Posterior vena cava (tissue), 2 donors: ENCODE results near the gene KIF17. TPM values are rescaled to one million over a fixed set of nuclear protein-coding genes. Genes with fewer than 3 reads are reported as not detected.
"Not testable (repeated sequence)": the region's sequence is repeated elsewhere in the genome, so short reads cannot be mapped to it uniquely, and the experiment has no call there.

ENCODE experiments used
- DNase-seq: peaks from one replicate; pipeline ENCODE4 v3.0.0-alpha.2; 2020; ENCODE audit warnings: low spot score
- intact Hi-C, 2 donors: fragments of 100-400 bp; cut with DNase I; formaldehyde crosslinking; loops; one replicate each; pipeline versions ENCODE4 v1.14.1 to v1.14.2; 2022 to 2023
- total RNA-seq, 2 donors: library from RNA; stranded (reverse); fragmentation: NEBNext Ultra II Directional; extraction: Animal tissue kit (Norgen Biotek cat#: 25700); gene quantifications; one replicate each; pipeline ENCODE4 v1.2.1, GENCODE V29; 2021
- donor health status: DM: yes; HTN: yes; CAD: no.
- donor health status: DM: yes; HTN: yes; CAD: no.

The KIF17 gene
- total RNA-seq, 2 donors from 2014 or later: 2.9 to 3.2 TPM

DNA sequence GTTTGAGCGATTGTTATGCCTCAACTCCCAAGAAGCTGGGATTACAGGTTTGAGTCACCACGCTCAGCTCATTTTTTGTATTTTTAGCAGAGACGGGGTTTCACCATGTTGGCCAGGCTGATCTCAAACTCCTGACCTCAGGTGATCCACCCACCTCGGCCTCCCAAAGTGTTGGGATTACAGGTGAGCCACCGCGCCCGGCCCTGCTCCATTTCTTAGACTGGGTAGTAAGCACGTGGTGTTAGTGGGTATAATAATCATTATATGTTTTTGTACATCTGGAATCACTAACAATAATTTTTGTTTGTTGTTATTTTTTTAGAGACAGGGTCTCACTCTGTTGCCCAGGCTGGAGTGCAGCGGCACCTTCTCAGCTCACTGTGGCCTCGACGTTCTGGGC is 44.2 kb downstream of the KIF17 start:
- intact Hi-C loops, DNase-seq: not testable (repeated sequence)

GRCh38 chr1:20672265-20672632 is 45.6 kb downstream of the KIF17 start:
- DNase-seq: no peak
- intact Hi-C loops: no loop called here

DNA sequence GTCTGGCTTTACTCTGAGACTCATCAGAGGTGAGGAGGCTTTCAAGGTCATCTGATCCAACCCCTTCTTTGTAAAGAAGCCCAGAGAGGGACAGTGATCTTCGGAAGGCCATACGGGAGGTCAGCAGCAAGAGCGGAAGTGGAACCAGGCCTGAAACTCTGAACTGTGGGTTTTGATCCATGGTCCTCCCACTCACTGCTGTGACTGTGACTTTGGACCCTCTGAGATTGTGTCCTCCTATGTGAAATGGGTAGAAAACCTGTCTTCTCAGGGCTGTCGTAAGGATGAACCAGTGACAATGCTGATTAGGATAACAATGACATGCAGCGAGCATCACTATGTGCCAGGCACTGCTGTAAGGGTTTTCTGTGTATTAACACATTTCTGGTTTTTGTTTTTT is 46.9 kb downstream of the KIF17 start:
- intact Hi-C loops: no loop called here
- DNase-seq: no peak

GRCh38 chr1:20668581-20668980 is 49.2 kb downstream of the KIF17 start:
- intact Hi-C loops: no loop called here
- no peak for DNase-seq

DNA sequence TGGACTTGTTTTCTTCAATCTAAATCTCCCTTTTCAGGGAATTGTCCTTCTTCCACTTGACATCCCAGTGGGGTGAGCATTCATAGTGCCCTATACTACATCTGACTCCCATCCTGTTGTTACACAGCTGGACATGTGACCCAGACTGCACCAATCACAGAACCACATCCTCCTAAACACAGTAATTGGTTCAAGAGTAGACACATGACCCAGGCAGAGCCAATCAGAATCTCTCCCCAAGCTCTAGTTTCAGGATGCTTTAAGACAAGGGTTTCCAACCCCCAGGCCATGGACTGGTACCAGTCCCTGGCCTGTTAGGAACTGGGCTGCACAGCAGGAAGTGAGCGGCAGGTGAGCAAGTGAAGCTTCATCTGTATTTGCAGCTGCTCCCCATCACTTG is 51.0 kb downstream of the KIF17 start:
- no peak for DNase-seq
- intact Hi-C loops: no loop called here

DNA sequence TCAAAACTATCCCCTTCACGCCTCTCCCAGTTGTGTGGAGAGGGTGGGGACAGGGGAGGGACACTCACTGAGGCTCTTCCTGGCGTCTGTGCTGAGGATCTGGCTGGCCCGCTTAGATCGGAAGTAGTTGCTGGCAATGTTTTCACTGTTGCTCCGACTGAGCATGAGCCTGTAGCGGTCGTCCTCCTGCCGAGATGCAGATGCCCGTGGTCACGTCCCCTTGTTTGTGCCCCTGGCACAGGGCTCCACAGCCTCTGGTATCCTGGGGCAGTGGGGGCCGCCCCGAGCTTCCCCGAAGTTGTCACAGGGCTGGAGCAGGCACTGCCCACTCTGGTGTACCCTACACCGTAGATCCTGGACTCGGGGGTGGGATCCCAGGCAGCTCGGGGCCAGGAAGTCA is 51.7 kb downstream of the KIF17 start:
- intact Hi-C loops: no loop called here
- no peak for DNase-seq

- DNase-seq: no peak
- intact Hi-C loops: no loop called here
Measured at GRCh38 chr1:20665726-20666125, 52.1 kb downstream of the KIF17 start.

DNA sequence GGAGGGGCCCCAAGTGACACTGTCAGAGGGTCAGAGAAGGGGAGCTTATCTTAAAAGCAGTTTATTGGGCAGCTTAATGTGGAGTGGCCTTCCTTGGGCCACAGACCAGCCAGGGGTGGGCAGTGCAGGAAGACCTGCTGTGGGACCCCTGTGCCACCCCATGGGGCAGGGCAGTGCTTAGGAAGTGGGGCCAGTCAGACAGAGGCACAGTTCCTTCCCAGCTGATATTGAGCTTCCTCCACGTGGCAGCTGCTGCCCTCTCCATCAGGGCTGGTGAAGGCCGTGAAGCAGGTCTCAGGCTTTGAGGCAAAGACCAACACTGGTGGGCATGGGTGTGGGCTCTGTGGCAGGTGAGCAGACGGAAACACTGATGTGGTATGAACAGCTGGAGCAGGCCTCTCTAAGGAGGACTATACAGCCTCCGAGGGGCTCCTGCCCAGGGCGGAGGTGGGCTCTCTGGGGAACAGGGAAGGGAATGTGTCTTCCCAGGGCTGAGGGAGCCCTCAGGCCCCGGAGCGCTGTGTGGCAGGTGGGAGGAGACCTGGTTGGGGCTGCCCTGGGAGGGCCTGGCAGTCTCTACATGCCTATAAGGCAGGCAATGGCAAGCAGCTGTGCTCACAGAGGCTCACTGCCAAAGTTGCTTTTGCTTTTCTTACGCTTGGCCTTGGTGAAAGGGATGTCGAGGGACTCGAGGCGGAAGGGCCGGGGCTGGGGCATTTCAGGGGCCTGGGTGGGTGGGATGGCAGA is 53.7 kb downstream of the KIF17 start:
- no peak for DNase-seq
- intact Hi-C loops: no loop called here

DNA sequence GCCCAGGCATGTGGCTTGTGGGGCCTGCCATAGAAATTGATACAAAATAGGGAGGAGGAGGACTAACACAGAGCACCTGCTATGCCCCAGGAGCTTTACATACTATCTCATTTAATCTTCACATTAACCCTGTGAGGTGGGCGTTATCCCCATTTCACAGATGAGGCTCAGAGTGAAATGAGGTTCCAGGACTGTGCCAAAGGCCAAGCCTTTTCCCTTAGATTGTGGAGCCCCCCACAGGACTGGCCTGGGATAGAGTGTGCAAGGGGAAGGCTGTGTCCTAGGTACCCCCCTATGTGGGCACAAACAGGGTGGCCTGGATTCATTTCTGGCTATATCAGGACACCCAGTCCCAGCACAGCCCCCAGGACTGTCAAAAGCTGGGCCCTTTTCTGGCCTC is 54.4 kb downstream of the KIF17 start:
- intact Hi-C loops: no loop called here
- no peak for DNase-seq

DNA sequence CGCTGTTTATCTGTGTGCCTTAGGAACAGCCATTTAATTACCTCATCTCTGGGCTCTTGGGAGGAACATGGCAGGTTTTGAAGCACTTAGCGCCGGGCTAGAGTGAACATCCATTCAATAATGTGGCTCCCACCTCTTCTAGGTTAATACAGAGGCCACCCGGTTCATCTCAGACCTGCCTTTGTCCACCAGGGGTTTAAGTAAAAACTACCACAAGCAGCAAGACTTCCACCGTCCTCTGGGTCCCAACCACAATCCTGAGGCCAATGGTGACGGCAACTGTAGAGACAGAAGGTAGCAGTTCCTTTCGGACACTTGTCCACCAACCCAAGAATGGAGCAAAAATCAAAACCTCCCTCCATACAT is 55.7 kb downstream of the KIF17 start:
- intact Hi-C loops: no loop called here

DNA sequence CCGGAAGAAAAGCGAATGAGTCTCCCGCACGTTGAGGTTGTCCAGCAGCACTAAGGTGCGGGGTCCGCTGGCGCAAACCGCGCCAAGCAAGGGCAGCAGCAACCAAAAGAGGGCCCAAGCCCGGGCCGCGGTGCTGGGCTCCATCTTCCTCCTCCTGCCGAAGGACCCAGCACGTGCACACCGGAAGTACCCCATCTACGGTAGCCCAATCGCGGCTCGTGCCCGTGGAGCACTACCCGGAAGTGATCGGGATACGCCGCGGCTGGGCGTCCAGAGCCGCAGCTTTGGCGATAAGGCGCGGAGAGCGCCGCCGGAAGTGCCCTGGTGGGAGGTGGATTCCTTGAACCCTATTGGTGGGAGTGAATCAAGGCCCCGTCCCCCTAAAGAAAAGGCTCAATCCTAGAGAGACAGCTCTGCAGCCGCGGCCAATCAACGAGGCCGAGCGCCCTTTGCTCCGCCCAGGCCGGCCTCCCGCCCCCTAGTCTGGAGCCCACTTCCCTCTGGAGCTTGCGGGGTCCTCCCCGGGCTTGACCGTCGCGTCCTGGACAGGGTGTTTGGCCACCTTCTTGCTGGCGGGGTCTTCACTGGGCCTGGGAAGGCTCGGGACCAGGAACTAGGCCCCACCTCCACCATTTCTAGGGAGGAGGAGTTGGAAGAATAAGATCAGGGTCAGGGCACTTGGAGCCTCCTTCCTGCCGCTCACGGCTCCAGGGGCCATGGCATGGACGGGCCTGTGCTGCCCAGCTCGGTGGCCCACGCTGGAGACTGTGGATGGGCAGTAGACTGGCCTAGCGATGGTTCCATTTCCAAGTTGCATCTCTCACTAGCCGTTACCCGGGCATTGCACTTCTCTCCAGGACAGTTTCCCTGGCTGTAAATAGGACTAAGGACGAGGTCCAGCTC is 56.3 kb downstream of the KIF17 start, which contains the start of gene DDOST:
DDOST (minus strand) TSS at position 163 of the 903 bp plus-strand sequence; CDS start at position 144, 19 bp downstream.
- DNase-seq: peak; percentile 98
- intact Hi-C loops: no loop called here

More for the DNA sequence above, 55.7 kb downstream of the KIF17 start:
- no peak for DNase-seq

DNA sequence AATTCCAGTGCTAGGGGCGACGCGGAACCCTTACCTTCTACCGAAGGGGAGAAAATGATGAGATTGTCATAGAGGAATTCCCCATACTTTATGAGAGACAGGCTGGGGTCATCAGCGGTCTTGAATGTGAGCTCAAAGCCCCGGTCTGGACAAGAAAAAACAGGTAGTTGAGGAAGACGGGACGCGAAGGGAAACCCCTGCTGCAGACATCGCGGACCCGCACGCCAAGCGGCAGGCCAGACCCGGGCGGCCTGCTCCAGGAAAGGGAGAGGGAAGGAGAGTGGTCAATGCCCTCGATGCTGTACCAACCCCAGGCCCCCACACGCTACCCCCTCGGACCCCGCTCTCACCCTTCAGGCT is 57.0 kb downstream of the KIF17 start:
- no peak for DNase-seq
- intact Hi-C loops: no loop called here

- intact Hi-C loops: no loop called here
- no peak for DNase-seq
Measured at GRCh38 chr1:20660363-20660762, 57.4 kb downstream of the KIF17 start.

- intact Hi-C loops: no loop called here
- no peak for DNase-seq
Measured at GRCh38 chr1:20658166-20658915, 59.5 kb downstream of the KIF17 start.

GRCh38 chr1:20657024-20657423 is 60.8 kb downstream of the KIF17 start:
- intact Hi-C loops: no loop called here

GRCh38 chr1:20654104-20654690 is 63.6 kb downstream of the KIF17 start:
- DNase-seq: no peak
- intact Hi-C loops: no loop called here

More at GRCh38 chr1:20657024-20657423, 60.8 kb downstream of the KIF17 start:
- DNase-seq: no peak

- DNase-seq: no peak
- intact Hi-C loops: no loop called here
Measured at GRCh38 chr1:20652300-20652699, 65.5 kb downstream of the KIF17 start.

DNA sequence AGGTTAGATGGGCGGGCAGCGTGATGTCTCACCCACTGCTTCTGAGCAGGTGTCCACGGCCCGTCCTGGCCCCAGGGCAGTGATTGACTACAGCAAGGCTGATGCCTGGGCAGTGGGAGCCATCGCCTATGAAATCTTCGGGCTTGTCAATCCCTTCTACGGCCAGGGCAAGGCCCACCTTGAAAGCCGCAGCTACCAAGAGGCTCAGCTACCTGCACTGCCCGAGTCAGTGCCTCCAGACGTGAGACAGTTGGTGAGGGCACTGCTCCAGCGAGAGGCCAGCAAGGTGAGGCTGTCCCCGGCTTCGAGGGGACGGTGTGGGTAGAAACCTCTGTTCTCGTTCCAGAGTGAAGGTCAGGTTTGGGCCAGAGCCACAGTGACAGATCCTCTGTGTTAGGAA is 68.9 kb downstream of the KIF17 start:
- intact Hi-C loops: no loop called here
- no peak for DNase-seq

- intact Hi-C loops: no loop called here
- no peak for DNase-seq
Measured at GRCh38 chr1:20648438-20648837, 69.4 kb downstream of the KIF17 start.

DNA sequence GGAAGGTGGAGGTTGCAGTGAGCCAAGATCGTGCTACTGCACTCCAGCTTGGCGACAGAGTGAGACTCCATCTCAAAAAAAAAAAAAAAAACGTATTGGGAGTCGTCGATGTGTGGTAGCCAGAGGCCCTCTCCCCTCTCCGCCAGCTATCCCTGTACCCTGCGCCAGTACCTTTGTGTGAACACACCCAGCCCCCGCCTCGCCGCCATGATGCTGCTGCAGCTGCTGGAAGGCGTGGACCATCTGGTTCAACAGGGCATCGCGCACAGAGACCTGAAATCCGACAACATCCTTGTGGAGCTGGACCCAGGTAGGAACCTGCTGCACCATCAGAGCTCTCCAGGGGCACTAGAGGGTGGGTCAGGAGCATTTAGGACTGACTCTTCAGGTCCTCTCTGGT is 72.4 kb downstream of the KIF17 start:
- no peak for DNase-seq
- intact Hi-C loops: no loop called here
